DOHH2 (cell line): ENCODE results near the gene SLC22A1.

Source experiments
- H3F3A ChIP-seq: fragments of 200-600 bp; sonication (generic), shearing (Covaris generic); 2 replicates; pipeline ENCODE4 v1.6.0; 2016; ENCODE audit warnings: antibody characterized with exemption, mild to moderate bottlenecking; ENCODE audit not compliant: control insufficient read depth, insufficient read depth
- H3K27ac ChIP-seq: fragments of 200-600 bp; sonication (generic); 2 replicates; pipeline ENCODE4 v1.5.1; 2014; ENCODE audit warnings: low read depth, mild to moderate bottlenecking, low read length, moderate library complexity
- H3K27me3 ChIP-seq: fragments of 200-600 bp; sonication (generic); 2 replicates; pipeline ENCODE4 v1.6.1; 2014; ENCODE audit warnings: mild to moderate bottlenecking, low read length, mixed read lengths; ENCODE audit not compliant: control insufficient read depth
- H3K36me3 ChIP-seq: fragments of 200-600 bp; sonication (generic); 2 replicates; pipeline ENCODE4 v1.6.1; 2014; ENCODE audit warnings: mild to moderate bottlenecking, low read length, moderate library complexity, mixed read lengths; ENCODE audit not compliant: control insufficient read depth
- H3K4me1 ChIP-seq: fragments of 200-600 bp; sonication (generic); 2 replicates; pipeline ENCODE4 v1.6.1; 2014; ENCODE audit warnings: mild to moderate bottlenecking, low read length, mixed read lengths; ENCODE audit not compliant: control insufficient read depth
- H3K4me2 ChIP-seq: fragments of 200-600 bp; sonication (generic); 2 replicates; pipeline ENCODE4 v1.6.0; 2014; ENCODE audit warnings: mild to moderate bottlenecking, low read length, moderate library complexity
- H3K4me3 ChIP-seq: fragments of 200-600 bp; sonication (generic); 2 replicates; pipeline ENCODE4 v1.5.1; 2014; ENCODE audit warnings: mild to moderate bottlenecking, low read length, mixed read lengths
- H3K79me2 ChIP-seq: fragments of 200-600 bp; sonication (generic); 2 replicates; pipeline ENCODE4 v1.6.1; 2014; ENCODE audit warnings: mild to moderate bottlenecking, low read length, mixed read lengths; ENCODE audit not compliant: control insufficient read depth
- H3K9me2 ChIP-seq: fragments of 200-600 bp; sonication (generic); replicated peaks from 2 replicates; pipeline ENCODE4 v1.6.1; 2014; ENCODE audit warnings: mild to moderate bottlenecking, low read length, mixed read lengths; ENCODE audit not compliant: control insufficient read depth
- H3K9me3 ChIP-seq: fragments of 200-600 bp; sonication (generic); 2 replicates; pipeline ENCODE4 v1.6.1; 2014; ENCODE audit warnings: antibody characterized with exemption, low read length, mixed read lengths; ENCODE audit not compliant: control insufficient read depth, insufficient read depth
- H4K20me1 ChIP-seq: fragments of 200-600 bp; sonication (generic); 2 replicates; pipeline ENCODE4 v1.6.0; 2014; ENCODE audit warnings: low read depth, mild to moderate bottlenecking, antibody characterized with exemption, low read length, moderate library complexity; ENCODE audit not compliant: control insufficient read depth, insufficient read depth
- CTCF ChIP-seq: fragments of 200-600 bp; sonication (generic); IDR thresholded peaks from one replicate; pipeline ENCODE4 v1.5.1; 2014; ENCODE audit warnings: antibody characterized with exemption, mild to moderate bottlenecking, low read depth, low read length; ENCODE audit not compliant: poor library complexity, severe bottlenecking
- EZH2phosphoT487 ChIP-seq: fragments of 200-600 bp; sonication (generic); IDR thresholded peaks from 2 replicates; pipeline ENCODE4 v1.6.1; 2017; ENCODE audit warnings: borderline replicate concordance, mild to moderate bottlenecking, antibody characterized with exemption, low read length, moderate library complexity, mixed read lengths

SLC22A1 gene

GRCh38 chr6:160121558-160121957 lies at the start of gene SLC22A1:
Gene SLC22A1 (plus strand): TSS chr6:160121815. CDS start chr6:160121936, 121 bp downstream.
- no peaks in the 10 kb centered on the region for H4K20me1 ChIP-seq
- H3K4me1 ChIP-seq: no peaks in the 10 kb centered on the region
- H3K36me3 ChIP-seq: no peaks in the 10 kb centered on the region
- H3K27ac ChIP-seq: no peak within 1 kb of the TSS
- H3K4me2 ChIP-seq: no peak within 1 kb of the TSS
- no peaks in the 10 kb centered on the region for H3K9me2 ChIP-seq
- H3K27me3 ChIP-seq: no peaks in the 10 kb centered on the region
- H3F3A ChIP-seq: no peaks in the 10 kb centered on the region
- no peaks in the 10 kb centered on the region for H3K79me2 ChIP-seq
- H3K9me3 ChIP-seq: peaks cover 17% of the 10 kb centered on the region; the same call in 1 of the 2 replicates
- TF ChIP-seq EZH2phosphoT487: no peak
- no peak for TF ChIP-seq CTCF
- H3K4me3 ChIP-seq: no peak within 1 kb of the TSS

- H3K36me3 ChIP-seq: peaks cover 67% of the 10 kb centered on the region
- no peak overlapping the region for H3K4me3 ChIP-seq
- H3K79me2 ChIP-seq: no peaks in the 10 kb centered on the region
- no peak overlapping the region for H3K4me2 ChIP-seq
- peaks cover 13% of the 10 kb centered on the region for H3K4me1 ChIP-seq
- no peaks in the 10 kb centered on the region; the same call in 1 of the 2 replicates for H4K20me1 ChIP-seq
- no peaks in the 10 kb centered on the region for H3F3A ChIP-seq
- TF ChIP-seq EZH2phosphoT487 (no peak), CTCF (no peak)
- H3K9me2 ChIP-seq: no peaks in the 10 kb centered on the region
- no peak overlapping the region for H3K27ac ChIP-seq
- H3K9me3 ChIP-seq: no peaks in the 10 kb centered on the region
- no peaks in the 10 kb centered on the region for H3K27me3 ChIP-seq
Measured at GRCh38 chr6:160073272-160073671, 48.3 kb upstream of the SLC22A1 start.

GRCh38 chr6:160076009-160076408 lies 45.6 kb upstream of the SLC22A1 start:
- Histone ChIP-seq H3K4me1 (no peaks in the 10 kb centered on the region), H4K20me1 (no peaks in the 10 kb centered on the region), H3K4me3 (no peak overlapping the region), H3K79me2 (no peaks in the 10 kb centered on the region), H3K27me3 (no peaks in the 10 kb centered on the region), H3F3A (no peaks in the 10 kb centered on the region), H3K36me3 (peaks cover 67% of the 10 kb centered on the region), H3K9me3 (no peaks in the 10 kb centered on the region), H3K4me2 (no peak overlapping the region), H3K27ac (no peak overlapping the region), H3K9me2 (no peaks in the 10 kb centered on the region)
- no peak for TF ChIP-seq CTCF
- TF ChIP-seq EZH2phosphoT487: no peak
